Mesenchymal stem cell (in vitro differentiated cells and primary cell): ENCODE data around the gene AKR7A2. TPM values are rescaled to one million over a fixed set of nuclear protein-coding genes. Genes with fewer than 3 reads are reported as not detected.
"Not testable (repeated sequence)": the region's sequence is repeated elsewhere in the genome, so short reads cannot be mapped to it uniquely, and the experiment has no call there.

ENCODE experiments used
- DNase-seq: peaks from one replicate; pipeline ENCODE4 v3.0.0-alpha.2; 2013
- H2AFZ ChIP-seq: one replicate; pipeline ENCODE4 v1.6.1; 2013; ENCODE audit warnings: low read depth, mild to moderate bottlenecking, control low read depth, inconsistent platforms, low read length, moderate library complexity
- H2AK5ac ChIP-seq: 2 replicates; pipeline ENCODE4 v1.6.1; 2013; ENCODE audit warnings: low read length, moderate library complexity, mild to moderate bottlenecking, inconsistent platforms; ENCODE audit not compliant: severe bottlenecking
- H2BK120ac ChIP-seq: one replicate; pipeline ENCODE4 v1.6.1; 2013; ENCODE audit warnings: low read depth, mild to moderate bottlenecking, inconsistent platforms, low read length, moderate library complexity
- H2BK12ac ChIP-seq, 2 experiments: one replicate each; pipeline ENCODE4 v1.6.1; 2013; ENCODE audit warnings: inconsistent platforms in 2 of 2, low read length in 2 of 2, mild to moderate bottlenecking in 2 of 2, moderate library complexity in 2 of 2, control low read depth in 1 of 2
- H2BK15ac ChIP-seq: one replicate; pipeline ENCODE4 v1.6.1; 2013; ENCODE audit warnings: mild to moderate bottlenecking, low read depth, inconsistent platforms; ENCODE audit not compliant: poor library complexity, severe bottlenecking
- H2BK5ac ChIP-seq: 2 replicates; pipeline ENCODE4 v1.6.1; 2013; ENCODE audit warnings: low read depth, mild to moderate bottlenecking, low read length, control low read depth, inconsistent platforms; ENCODE audit not compliant: poor library complexity, severe bottlenecking
- H3K14ac ChIP-seq, 2 experiments: one replicate each; pipeline ENCODE4 v1.6.1; 2013; ENCODE audit warnings: inconsistent platforms in 2 of 2, low read length in 2 of 2, control low read depth in 1 of 2, mild to moderate bottlenecking in 1 of 2, moderate library complexity in 1 of 2
- H3K18ac ChIP-seq, 2 experiments: one replicate each; pipeline ENCODE4 v1.6.1; 2013; ENCODE audit warnings: inconsistent platforms in 2 of 2, low read length in 2 of 2, control low read depth in 1 of 2, low read depth in 1 of 2, mild to moderate bottlenecking in 1 of 2
- H3K23ac ChIP-seq, 2 experiments: one replicate each; pipeline ENCODE4 v1.6.1; 2013; ENCODE audit warnings: inconsistent platforms in 2 of 2, low read length in 2 of 2, mild to moderate bottlenecking in 2 of 2, moderate library complexity in 2 of 2, control low read depth in 1 of 2
- H3K27ac ChIP-seq: 2 replicates; pipeline ENCODE4 v1.5.1; 2013; ENCODE audit warnings: mild to moderate bottlenecking, moderate library complexity, low read length, control low read depth, inconsistent platforms; ENCODE audit not compliant: poor library complexity, severe bottlenecking
- H3K27me3 ChIP-seq, 2 experiments: 2 replicates each; pipeline versions ENCODE4 v1.6.1 to v1.7.0; 2013; ENCODE audit warnings: low read length in 2 of 2, mild to moderate bottlenecking in 2 of 2, moderate library complexity in 2 of 2, control low read depth in 1 of 2, inconsistent platforms in 1 of 2; ENCODE audit not compliant: control insufficient read depth in 1 of 2, insufficient read depth in 1 of 2
- H3K36me3 ChIP-seq, 2 experiments: 2 replicates each; pipeline versions ENCODE4 v1.6.1 to v1.7.0; 2013; ENCODE audit warnings: low read length in 2 of 2, control low read depth in 1 of 2, inconsistent platforms in 1 of 2, low read depth in 1 of 2, mild to moderate bottlenecking in 1 of 2; ENCODE audit not compliant: insufficient read depth in 2 of 2, control insufficient read depth in 1 of 2
- H3K4ac ChIP-seq, 2 experiments: one replicate each; pipeline ENCODE4 v1.6.1; 2013; ENCODE audit warnings: inconsistent platforms in 2 of 2, low read length in 2 of 2, mild to moderate bottlenecking in 2 of 2, moderate library complexity in 2 of 2, control low read depth in 1 of 2, low read depth in 1 of 2
- H3K4me1 ChIP-seq: 2 replicates; pipeline ENCODE4 v1.6.1; 2013; ENCODE audit warnings: low read depth, low read length, control low read depth; ENCODE audit not compliant: control insufficient read depth, insufficient read depth
- H3K4me2 ChIP-seq: 2 replicates; pipeline ENCODE4 v1.6.1; 2013; ENCODE audit warnings: low read length, mild to moderate bottlenecking, inconsistent platforms; ENCODE audit not compliant: poor library complexity, severe bottlenecking
- H3K4me3 ChIP-seq, 2 experiments: 2 replicates each; pipeline versions ENCODE4 v1.5.1 to v1.7.0; 2013; ENCODE audit warnings: low read length in 2 of 2, mild to moderate bottlenecking in 2 of 2, control low read depth in 1 of 2, low read depth in 1 of 2; ENCODE audit not compliant: insufficient read depth in 1 of 2
- H3K79me1 ChIP-seq: replicated peaks from 2 replicates; pipeline ENCODE4 v1.6.1; 2013; ENCODE audit warnings: mild to moderate bottlenecking, control low read depth, low read length, inconsistent platforms; ENCODE audit not compliant: poor library complexity, severe bottlenecking
- H3K9ac ChIP-seq: 2 replicates; pipeline ENCODE4 v1.7.0; 2013; ENCODE audit warnings: mild to moderate bottlenecking, low read length, moderate library complexity
- H3K9me3 ChIP-seq: 2 replicates; pipeline ENCODE4 v1.7.0; 2013; ENCODE audit warnings: mild to moderate bottlenecking, low read length; ENCODE audit not compliant: control insufficient read depth
- H4K8ac ChIP-seq: one replicate; pipeline ENCODE4 v1.6.1; 2013; ENCODE audit warnings: inconsistent platforms, mild to moderate bottlenecking, low read length, moderate library complexity
- H4K91ac ChIP-seq: one replicate; pipeline ENCODE4 v1.6.1; 2013; ENCODE audit warnings: mild to moderate bottlenecking, low read length, inconsistent platforms
- WGBS: methylation state at CpG from one replicate; pipeline ENCODE4 v1.1.7; 2013; ENCODE audit warnings: mixed read lengths; 5-methylcytosine and 5-hydroxymethylcytosine counted together
- small RNA-seq: library from polyadenylated mRNA; stranded (forward); fragments of <200 nt; extraction: miRNeasy Mini kit (QIAGEN cat#:217004); gene quantifications from one replicate; pipeline ENCODE3, GENCODE V24; 2013; ENCODE audit warnings: low read depth

AKR7A2 gene

GRCh38 chr1:19256301-19256700, 55.6 kb downstream of the AKR7A2 start:
- H2BK15ac ChIP-seq, H2AFZ ChIP-seq, H3K18ac ChIP-seq, H3K27me3 ChIP-seq, H2BK5ac ChIP-seq, H3K4ac ChIP-seq, H3K4me2 ChIP-seq, H3K23ac ChIP-seq, H2AK5ac ChIP-seq, DNase-seq, H3K4me3 ChIP-seq, H2BK12ac ChIP-seq, H3K27ac ChIP-seq, H3K9me3 ChIP-seq, H4K91ac ChIP-seq, H2BK120ac ChIP-seq, H3K14ac ChIP-seq, H4K8ac ChIP-seq, H3K9ac ChIP-seq: not testable (repeated sequence)
- Histone ChIP-seq H3K36me3 (peaks cover 54 to 58% of the 10 kb centered on the region in 2 experiments), H3K4me1 (peaks cover 21% of the 10 kb centered on the region), H3K79me1 (peaks cover 31% of the 10 kb centered on the region)
- WGBS, result 98% methylated on average over 5 of the region's 5 CpGs

DNA sequence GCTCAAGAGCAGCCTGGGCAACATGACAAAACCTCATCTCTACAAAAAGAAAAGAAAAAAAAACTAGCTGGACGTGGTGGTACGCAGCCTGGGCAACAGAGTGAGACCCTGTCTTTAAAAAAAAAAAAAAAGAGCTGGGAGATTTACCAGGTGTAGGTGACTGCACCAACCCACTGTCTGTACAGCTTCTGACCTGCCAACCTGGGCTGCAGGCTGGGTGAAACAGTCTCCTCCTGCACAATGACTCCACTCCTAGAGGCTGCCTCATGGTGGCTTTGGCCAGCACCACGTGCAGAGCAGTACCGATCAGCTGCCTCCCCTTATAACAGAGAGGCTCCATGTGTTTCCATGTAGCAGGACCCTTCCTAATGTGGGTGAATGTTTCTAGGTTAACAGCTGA, 56.7 kb downstream of the AKR7A2 start:
- Histone ChIP-seq H3K79me1 (peaks cover 31% of the 10 kb centered on the region), H2BK15ac (no peak overlapping the region), H2BK12ac (no peak overlapping the region), H3K36me3 (peaks cover 51% of the 10 kb centered on the region in 2 experiments), H3K27ac (no peak overlapping the region), H3K4me2 (no peak overlapping the region), H4K91ac (no peak overlapping the region), H2BK5ac (no peak overlapping the region), H3K27me3 (no peaks in the 10 kb centered on the region), H3K4ac (no peak overlapping the region), H2AFZ (no peak overlapping the region), H3K14ac (no peak overlapping the region), H4K8ac (no peak overlapping the region), H3K9me3 (no peaks in the 10 kb centered on the region), H3K4me3 (no peak overlapping the region), H3K4me1 (peaks cover 18% of the 10 kb centered on the region), H3K9ac (no peak overlapping the region), H3K18ac (no peak overlapping the region), H2AK5ac (no peak overlapping the region), H2BK120ac (no peak overlapping the region), H3K23ac (no peak overlapping the region)
- no peak for DNase-seq
- WGBS, result 94% methylated on average over 4 of the region's 4 CpGs

DNA sequence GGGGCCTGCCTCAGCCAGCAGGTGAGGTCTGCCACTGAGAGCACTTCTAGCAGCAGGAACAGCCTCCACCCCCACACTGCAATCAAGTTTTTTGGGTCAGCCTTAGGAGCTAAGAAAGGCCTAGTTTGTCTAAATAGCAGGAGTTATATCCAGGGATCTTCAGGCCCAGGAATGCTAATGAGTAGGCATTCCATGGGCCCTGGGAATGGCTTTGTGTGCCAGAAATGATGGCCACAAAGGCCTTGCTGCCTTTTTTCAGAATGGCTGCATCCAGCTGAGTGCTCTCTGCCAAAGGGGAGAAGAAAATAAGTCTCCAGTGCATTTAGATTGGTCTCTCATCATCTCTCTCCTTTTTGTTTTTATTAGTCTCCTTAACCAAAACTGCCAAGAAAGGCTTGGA, 57.5 kb downstream of the AKR7A2 start:
- Histone ChIP-seq H3K14ac (no peak overlapping the region), H2BK12ac (no peak overlapping the region), H2BK5ac (no peak overlapping the region), H3K27me3 (no peaks in the 10 kb centered on the region), H3K4me2 (no peak overlapping the region), H3K4ac (no peak overlapping the region), H3K18ac (no peak overlapping the region), H3K9ac (no peak overlapping the region), H3K23ac (no peak overlapping the region), H3K4me3 (no peak overlapping the region), H4K8ac (no peak overlapping the region), H2AK5ac (no peak overlapping the region), H2AFZ (no peak overlapping the region), H3K9me3 (no peaks in the 10 kb centered on the region), H3K79me1 (peaks cover 31% of the 10 kb centered on the region), H3K27ac (no peak overlapping the region), H2BK120ac (no peak overlapping the region), H3K36me3 (peaks cover 43 to 45% of the 10 kb centered on the region in 2 experiments), H3K4me1 (peaks cover 18% of the 10 kb centered on the region), H4K91ac (no peak overlapping the region), H2BK15ac (no peak overlapping the region)
- DNase-seq, result no peak

Small RNA genes lying within 50 kb of the gene (small RNA-seq; reads per million reads assigned to genes)
- not detected for gene RNU6-1099P
